Erythroblast (primary cell): ENCODE data around the gene HOMER1.

Experiments used
- GATA1 ChIP-seq: IDR thresholded peaks from 2 replicates; pipeline ENCODE4 v1.6.1; 2011; ENCODE audit warnings: low read depth, mild to moderate bottlenecking, control low read depth, low read length, moderate library complexity
- POLR2A ChIP-seq: IDR thresholded peaks from 2 replicates; pipeline ENCODE4 v1.6.1; 2011; ENCODE audit warnings: mild to moderate bottlenecking, low read length

DNA sequence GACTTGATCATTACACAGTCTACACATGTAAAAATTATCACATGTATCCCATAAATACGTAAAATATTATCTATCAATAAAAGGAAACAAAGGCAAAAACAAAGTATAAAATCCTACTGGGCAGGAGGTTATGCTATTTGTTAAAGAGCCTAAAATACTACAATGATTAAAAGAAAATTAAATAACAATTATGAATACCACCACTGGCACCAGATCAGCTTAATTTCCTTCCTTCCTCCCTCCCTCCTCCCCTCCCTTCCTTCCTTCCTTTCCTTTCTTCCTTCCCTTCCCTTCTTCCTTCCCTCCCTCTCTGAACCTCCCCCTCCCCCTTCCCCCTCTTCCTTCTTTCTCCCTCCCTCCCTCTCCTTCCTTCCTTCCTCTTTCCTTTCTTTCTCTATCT, 127.3 kb downstream of the HOMER1 start:
- TF ChIP-seq POLR2A (no peak), GATA1 (no peak)
